ENCODE data around the gene FAR2.
A peak's percentile ranks its signal among the peaks of the same experiment; 100 is the strongest.

The FAR2 gene

GRCh38 chr12:29146196-29146595 is 2.9 kb upstream of the FAR2 start:
- no peak for TF ChIP-seq CTCF (conservative IDR thresholded peaks at IDR 0.05; ENCODE audit: low read depth, low read length)
- no peak overlapping the region for H3K4me3 ChIP-seq (ENCODE audit: low read length)
- DNase-seq (ENCODE audit: low read depth): no peak

- no peak for DNase-seq (ENCODE audit: low read depth)
- TF ChIP-seq CTCF (conservative IDR thresholded peaks at IDR 0.05; ENCODE audit: low read depth, low read length): no peak
- peak overlapping the region; percentile 80 for H3K4me3 ChIP-seq (ENCODE audit: low read length)
Observed at GRCh38 chr12:29147731-29148595, 1.1 kb upstream of the FAR2 start.

- no peak for DNase-seq (ENCODE audit: low read depth)
- H3K4me3 ChIP-seq (ENCODE audit: low read length): peak overlapping the region; percentile 80
- no peak for TF ChIP-seq CTCF (conservative IDR thresholded peaks at IDR 0.05; ENCODE audit: low read depth, low read length)
Observed at GRCh38 chr12:29148596-29148910, 525 bp upstream of the FAR2 start.

GRCh38 chr12:29149691-29150281 is 708 bp downstream of the FAR2 start:
- TF ChIP-seq CTCF (conservative IDR thresholded peaks at IDR 0.05; ENCODE audit: low read depth, low read length): no peak
- peak overlapping the region; percentile 80 for H3K4me3 ChIP-seq (ENCODE audit: low read length)
- DNase-seq (ENCODE audit: low read depth): no peak

- H3K4me3 ChIP-seq (ENCODE audit: low read length): no peak overlapping the region
- no peak for TF ChIP-seq CTCF (conservative IDR thresholded peaks at IDR 0.05; ENCODE audit: low read depth, low read length)
- no peak for DNase-seq (ENCODE audit: low read depth)
Observed at GRCh38 chr12:29150462-29150861, 1.4 kb downstream of the FAR2 start.

GRCh38 chr12:29152223-29152868 is 3.3 kb downstream of the FAR2 start:
- no peak for TF ChIP-seq CTCF (conservative IDR thresholded peaks at IDR 0.05; ENCODE audit: low read depth, low read length)
- no peak overlapping the region for H3K4me3 ChIP-seq (ENCODE audit: low read length)
- no peak for DNase-seq (ENCODE audit: low read depth)

Data from retinal pigment epithelial cell (primary cell).